Adrenal gland (tissue), 12 donors: ENCODE data around the gene SENP8. TPM values are rescaled to one million over a fixed set of nuclear protein-coding genes. Genes with fewer than 3 reads are reported as not detected.

Experiments used
- DNase-seq, 7 donors: peaks; one replicate each; pipeline ENCODE4 v3.0.0-alpha.2; 2019 to 2020
- H3K27ac ChIP-seq, 5 donors: fragments of 200-600 bp; sonication (generic) in 4 of 5; 1 replicate in 3 of 5; 2 replicates in 2 of 5; pipeline versions ENCODE4 v1.5.1 to v1.8.0; 2016 to 2020; ENCODE audit warnings: mild to moderate bottlenecking in 1 of 5
- H3K27me3 ChIP-seq: fragments of 200-600 bp; 2 replicates; pipeline ENCODE4 v1.8.0; 2021
- H3K36me3 ChIP-seq, 2 donors: fragments of 200-600 bp; replicated peaks in 1 of 2; 1 replicate in 1 of 2; 2 replicates in 1 of 2; pipeline versions ENCODE4 v1.5.1 to v1.8.0; 2018 to 2022
- H3K4me1 ChIP-seq, 2 donors: fragments of 200-600 bp; replicated peaks in 1 of 2; 1 replicate in 1 of 2; 2 replicates in 1 of 2; pipeline versions ENCODE4 v1.5.1 to v1.8.0; 2018 to 2021
- H3K4me3 ChIP-seq, 4 donors: fragments of 200-600 bp; sonication (generic) in 3 of 4; one replicate each; pipeline ENCODE4 v1.5.1; 2016 to 2018
- H3K9me3 ChIP-seq, 3 donors: fragments of 200-600 bp; sonication (generic) in 1 of 3; replicated peaks in 1 of 3; 1 replicate in 2 of 3; 2 replicates in 1 of 3; pipeline versions ENCODE4 v1.5.1 to v1.8.0; 2016 to 2021
- POLR2A ChIP-seq, 2 donors: fragments of 450-650 bp; IDR thresholded peaks; one replicate each; pipeline ENCODE4 v1.6.1; 2017; ENCODE audit warnings: antibody characterized with exemption in 2 of 2, mild to moderate bottlenecking in 2 of 2, moderate library complexity in 1 of 2
- WGBS, 4 donors: extraction: QIAGEN DNeasy Blood & Tissue Kit in 2 of 4; methylation state at CpG; one replicate each; pipeline versions ENCODE4 v1.1.5 to v1.1.7; 2013 to 2017; 5-methylcytosine and 5-hydroxymethylcytosine counted together
- intact Hi-C, 2 donors: fragments of 100-400 bp; cut with DNase I; formaldehyde crosslinking; loops; one replicate each; pipeline versions ENCODE4 v1.14.1 to v1.15.0; 2022 to 2023
- polyA plus RNA-seq, 3 donors: library from polyadenylated mRNA; stranded (reverse); fragments of 200-250 nt in 2 of 3; fragments of 350-450 nt in 1 of 3; fragmentation: Illumina TruSeq in 1 of 3; extraction: RNeasy Lipid Tissue Mini Kit (QIAGEN cat#74804) in 1 of 3; gene quantifications; one replicate each; pipeline ENCODE4 v1.2.3, GENCODE V29; 2013 to 2014
- total RNA-seq, 9 donors: library from RNA; depleted of rRNA in 4 of 9; stranded (reverse); fragments of >200 nt in 4 of 9; fragments of 120-200 nt in 1 of 9; fragmentation: NEBNext Ultra II Directional in 1 of 9; extraction: Animal tissue kit (Norgen Biotek cat#: 25700) in 1 of 9; gene quantifications; one replicate each; pipeline versions ENCODE4 v1.1.0 to v1.2.4, GENCODE V29; 2013 to 2023
- TF ChIP-seq, protein P1 (sequence below), 6 experiments: fragments of 450-650 bp in 4 of 6; fragments of 200-600 bp in 2 of 6; sonication (generic) in 1 of 6; IDR thresholded peaks; 1 replicate in 5 of 6; 2 replicates in 1 of 6; pipeline versions ENCODE4 v1.5.1 to v1.8.0; 2016 to 2021; ENCODE audit warnings: antibody characterized with exemption in 6 of 6, mild to moderate bottlenecking in 2 of 6, moderate library complexity in 1 of 6
- donor health status: healthy with polysubstance abuse.
- donor health status: Bipolar disorder and iron deficiency.
- donor health status: DM: yes; HTN: yes; CAD: no.
- donor health status: DM: no; HTN: no; CAD: no.
- donor health status: DM: no; HTN: no; CAD: no.
- donor health status: DM: yes; HTN: yes; CAD: no.

The SENP8 gene
- total and polyA plus RNA-seq, 12 donors, result 0.94 to 6.0 (median 3.5) TPM

DNA sequence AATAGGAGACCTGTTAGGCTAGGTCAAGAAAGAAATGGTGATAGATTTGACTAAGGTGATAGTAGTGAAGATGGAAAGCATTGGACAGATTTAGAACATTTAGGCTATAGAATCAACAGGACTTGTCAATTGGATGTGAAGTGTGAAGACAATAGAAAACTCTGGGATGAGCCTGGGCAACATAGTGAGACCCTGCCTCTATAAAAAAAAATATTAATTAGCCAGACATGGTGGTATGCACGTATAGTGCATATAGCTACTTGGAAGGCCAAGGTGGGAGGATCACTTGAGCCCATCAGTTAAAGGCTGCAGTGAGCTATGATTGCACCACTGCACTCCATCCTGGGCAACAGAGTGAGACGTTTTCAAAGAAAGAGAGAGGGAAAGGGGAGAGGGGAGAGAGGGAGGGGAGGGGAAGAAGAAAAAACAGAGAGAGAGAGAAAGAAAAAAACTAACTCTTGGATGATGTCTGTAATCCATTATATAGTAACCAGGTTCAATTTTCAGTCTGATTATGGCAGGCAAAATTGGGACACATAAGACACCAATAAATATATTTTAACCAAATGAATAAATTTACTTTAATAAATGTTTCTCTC, 9.6 kb downstream of the SENP8 start:
- Histone ChIP-seq H3K9me3 (no peaks in the 10 kb centered on the region), H3K36me3 (no peaks in the 10 kb centered on the region), H3K27me3 (no peaks in the 10 kb centered on the region), H3K27ac (no peak overlapping the region), H3K4me1 (no peaks in the 10 kb centered on the region), H3K4me3 (no peak overlapping the region)
- intact Hi-C loops, result no loop called here
- TF ChIP-seq POLR2A (IDR thresholded peaks at IDR 0.05), result no peak
- TF ChIP-seq, protein P1, sequence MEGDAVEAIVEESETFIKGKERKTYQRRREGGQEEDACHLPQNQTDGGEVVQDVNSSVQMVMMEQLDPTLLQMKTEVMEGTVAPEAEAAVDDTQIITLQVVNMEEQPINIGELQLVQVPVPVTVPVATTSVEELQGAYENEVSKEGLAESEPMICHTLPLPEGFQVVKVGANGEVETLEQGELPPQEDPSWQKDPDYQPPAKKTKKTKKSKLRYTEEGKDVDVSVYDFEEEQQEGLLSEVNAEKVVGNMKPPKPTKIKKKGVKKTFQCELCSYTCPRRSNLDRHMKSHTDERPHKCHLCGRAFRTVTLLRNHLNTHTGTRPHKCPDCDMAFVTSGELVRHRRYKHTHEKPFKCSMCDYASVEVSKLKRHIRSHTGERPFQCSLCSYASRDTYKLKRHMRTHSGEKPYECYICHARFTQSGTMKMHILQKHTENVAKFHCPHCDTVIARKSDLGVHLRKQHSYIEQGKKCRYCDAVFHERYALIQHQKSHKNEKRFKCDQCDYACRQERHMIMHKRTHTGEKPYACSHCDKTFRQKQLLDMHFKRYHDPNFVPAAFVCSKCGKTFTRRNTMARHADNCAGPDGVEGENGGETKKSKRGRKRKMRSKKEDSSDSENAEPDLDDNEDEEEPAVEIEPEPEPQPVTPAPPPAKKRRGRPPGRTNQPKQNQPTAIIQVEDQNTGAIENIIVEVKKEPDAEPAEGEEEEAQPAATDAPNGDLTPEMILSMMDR (IDR thresholded peaks at IDR 0.05), result no peak
- 53 to 72% (median 65%) methylated on average over 2 of the region's 2 CpGs for WGBS, 4 donors
- DNase-seq, result no peak

DNA sequence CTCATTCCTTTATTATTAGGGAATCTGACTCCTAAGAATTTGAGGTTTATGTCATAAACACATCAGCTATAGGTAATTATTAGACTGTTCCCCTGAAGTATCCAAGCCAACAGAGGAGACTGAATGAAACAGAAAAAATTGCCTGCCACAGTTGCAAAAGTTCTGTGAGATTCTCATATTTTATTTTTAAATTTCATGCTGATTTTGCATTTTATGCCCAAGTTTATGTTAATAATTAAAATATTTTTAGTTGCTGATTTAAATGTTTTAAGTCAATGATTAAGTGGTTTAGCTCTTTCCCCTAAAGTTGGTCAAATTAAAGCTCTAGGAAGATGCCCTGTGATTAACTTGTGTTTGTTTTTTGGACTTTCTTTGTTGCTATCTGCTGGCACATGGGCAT, 10.2 kb downstream of the SENP8 start:
- intact Hi-C loops, result no loop called here
- H3K4me1 ChIP-seq, result no peaks in the 10 kb centered on the region
- no peaks in the 10 kb centered on the region for H3K36me3 ChIP-seq
- no peak for DNase-seq
- H3K9me3 ChIP-seq, result no peaks in the 10 kb centered on the region
- no peaks in the 10 kb centered on the region for H3K27me3 ChIP-seq
- TF ChIP-seq POLR2A (IDR thresholded peaks at IDR 0.05), result no peak
- TF ChIP-seq, protein P1 (IDR thresholded peaks at IDR 0.05), result no peak
- H3K4me3 ChIP-seq, result no peak overlapping the region
- no peak overlapping the region for H3K27ac ChIP-seq

DNA sequence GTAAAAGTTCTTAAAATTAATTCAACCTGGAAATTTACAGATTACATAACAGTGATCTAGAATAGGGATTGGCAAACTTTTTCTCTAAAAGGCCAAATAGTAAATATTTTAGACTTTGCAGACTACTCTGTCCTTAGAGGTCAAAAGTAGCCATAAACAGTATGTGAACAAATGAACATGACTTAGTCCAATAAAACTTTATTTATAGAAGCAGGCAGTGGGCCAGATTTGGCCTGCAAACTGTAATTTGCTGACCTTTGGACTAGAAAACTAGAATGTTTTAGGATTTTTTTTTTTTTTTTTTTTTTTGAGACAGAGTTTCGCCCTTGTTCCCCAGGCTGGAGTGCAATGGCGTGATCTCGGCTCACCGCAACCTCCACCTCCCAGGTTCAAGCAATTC, 12.1 kb downstream of the SENP8 start:
- 93 to 98% (median 95%) methylated on average over 4 of the region's 4 CpGs for WGBS, 4 donors

GRCh38 chr15:72131922-72132321, 13.7 kb downstream of the SENP8 start:
- intact Hi-C loops, result no loop called here
- Histone ChIP-seq H3K27me3 (no peaks in the 10 kb centered on the region), H3K27ac (no peak overlapping the region), H3K4me1 (no peaks in the 10 kb centered on the region), H3K9me3 (no peaks in the 10 kb centered on the region), H3K4me3 (no peak overlapping the region), H3K36me3 (no peaks in the 10 kb centered on the region)
- TF ChIP-seq POLR2A (IDR thresholded peaks at IDR 0.05), result no peak
- TF ChIP-seq, protein P1 (IDR thresholded peaks at IDR 0.05), result no peak
- WGBS, 4 donors, result 72 to 81% (median 78%) methylated on average over 3 of the region's 3 CpGs
- DNase-seq, result no peak

More for the DNA sequence above, 12.1 kb downstream of the SENP8 start:
- H3K4me3 ChIP-seq, result no peak overlapping the region
- no peak for DNase-seq
- H3K9me3 ChIP-seq, result no peaks in the 10 kb centered on the region
- no peaks in the 10 kb centered on the region for H3K36me3 ChIP-seq
- no peak overlapping the region for H3K27ac ChIP-seq
- H3K4me1 ChIP-seq, result no peaks in the 10 kb centered on the region
- no peak for TF ChIP-seq POLR2A (IDR thresholded peaks at IDR 0.05)
- TF ChIP-seq, protein P1 (IDR thresholded peaks at IDR 0.05), result no peak
- no peaks in the 10 kb centered on the region for H3K27me3 ChIP-seq
- intact Hi-C loops, result no loop called here
